ENCODE measurements around the gene TRIM50. TPM values are rescaled to one million over a fixed set of nuclear protein-coding genes. Genes with fewer than 3 reads are reported as not detected.
A peak's percentile ranks its signal among the peaks of the same experiment; 100 is the strongest.
"Not testable (repeated sequence)": the region's sequence is repeated elsewhere in the genome, so short reads cannot be mapped to it uniquely, and the experiment has no call there.

The TRIM50 gene
- total RNA-seq, 1 donor: not detected

DNA sequence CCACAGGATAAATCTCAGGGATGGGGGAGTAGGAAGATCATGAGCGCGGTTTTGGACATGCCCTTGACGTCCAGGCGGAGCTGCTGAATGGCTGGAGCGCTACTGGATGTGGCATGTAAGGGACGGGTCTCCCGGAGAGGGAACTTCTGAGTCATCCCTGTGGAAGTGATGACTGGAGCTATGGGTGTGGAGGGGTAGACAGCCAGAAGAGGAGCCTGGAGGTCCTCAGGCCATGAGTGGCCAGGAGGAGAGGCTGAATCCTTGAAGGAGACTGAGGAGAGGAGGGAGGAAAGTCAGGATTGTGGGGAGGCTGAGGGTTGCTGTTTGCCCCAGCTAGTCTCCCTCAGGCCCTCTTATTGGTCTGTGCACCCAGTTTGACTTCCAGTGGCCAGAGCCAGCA is 16.5 kb downstream of the TRIM50 start:
- H3K9me3 ChIP-seq (ENCODE audit: low read depth, low read length); H3K4me3 ChIP-seq (ENCODE audit: low read length); H3K27me3 ChIP-seq (ENCODE audit: insufficient read depth, low read length): not testable (repeated sequence)
- peaks cover 25% of the 10 kb centered on the region for H3K4me1 ChIP-seq (ENCODE audit: insufficient read depth, low read length)

GRCh38 chr7:73308665-73309214 is 19.1 kb downstream of the TRIM50 start, which contains the start of gene NSUN5:
Gene NSUN5, minus strand, starts transcription at chr7:73308826. Its CDS starts 36 bp downstream, at chr7:73308790.
- Histone ChIP-seq H3K27me3 (ENCODE audit: insufficient read depth, low read length) (no peaks in the 10 kb centered on the region), H3K4me3 (ENCODE audit: low read length) (peak within 1 kb of the TSS; percentile 66), H3K9me3 (ENCODE audit: low read depth, low read length) (no peaks in the 10 kb centered on the region), H3K4me1 (ENCODE audit: insufficient read depth, low read length) (peaks cover 32% of the 10 kb centered on the region)

GRCh38 chr7:73308074-73308664 is 19.7 kb downstream of the TRIM50 start:
- no peaks in the 10 kb centered on the region for H3K9me3 ChIP-seq (ENCODE audit: low read depth, low read length)
- no peaks in the 10 kb centered on the region for H3K27me3 ChIP-seq (ENCODE audit: insufficient read depth, low read length)
- peaks cover 32% of the 10 kb centered on the region for H3K4me1 ChIP-seq (ENCODE audit: insufficient read depth, low read length)
- H3K4me3 ChIP-seq (ENCODE audit: low read length): peak overlapping the region; percentile 66

DNA sequence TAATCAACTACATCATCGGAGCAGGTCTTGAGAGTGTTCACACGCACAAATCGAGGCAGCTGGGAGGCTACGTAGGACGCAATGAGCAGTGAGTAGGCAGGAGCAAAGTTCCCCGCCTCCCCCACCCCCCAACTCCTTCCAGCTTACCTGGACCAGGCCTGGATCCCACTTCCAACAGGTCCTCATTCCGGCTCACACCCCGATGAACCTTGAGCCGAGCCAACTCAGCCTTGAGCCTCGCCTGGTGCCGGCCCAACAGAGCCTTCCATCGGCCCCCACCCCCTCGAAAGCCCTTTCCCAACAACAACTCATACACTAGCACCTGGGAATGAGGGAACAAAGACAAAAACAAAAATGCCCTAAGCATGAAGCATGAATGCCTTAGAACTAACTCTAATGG is 20.4 kb downstream of the TRIM50 start:
- no peak overlapping the region for H3K4me3 ChIP-seq (ENCODE audit: low read length)
- peaks cover 32% of the 10 kb centered on the region for H3K4me1 ChIP-seq (ENCODE audit: insufficient read depth, low read length)
- H3K9me3 ChIP-seq (ENCODE audit: low read depth, low read length): no peaks in the 10 kb centered on the region
- no peaks in the 10 kb centered on the region for H3K27me3 ChIP-seq (ENCODE audit: insufficient read depth, low read length)

- H3K27me3 ChIP-seq (ENCODE audit: insufficient read depth, low read length); H3K9me3 ChIP-seq (ENCODE audit: low read depth, low read length); H3K4me3 ChIP-seq (ENCODE audit: low read length): not testable (repeated sequence)
- H3K4me1 ChIP-seq (ENCODE audit: insufficient read depth, low read length): peaks cover 32% of the 10 kb centered on the region
These were observed 23.1 kb downstream of the TRIM50 start for GRCh38 chr7:73304612-73305387.

DNA sequence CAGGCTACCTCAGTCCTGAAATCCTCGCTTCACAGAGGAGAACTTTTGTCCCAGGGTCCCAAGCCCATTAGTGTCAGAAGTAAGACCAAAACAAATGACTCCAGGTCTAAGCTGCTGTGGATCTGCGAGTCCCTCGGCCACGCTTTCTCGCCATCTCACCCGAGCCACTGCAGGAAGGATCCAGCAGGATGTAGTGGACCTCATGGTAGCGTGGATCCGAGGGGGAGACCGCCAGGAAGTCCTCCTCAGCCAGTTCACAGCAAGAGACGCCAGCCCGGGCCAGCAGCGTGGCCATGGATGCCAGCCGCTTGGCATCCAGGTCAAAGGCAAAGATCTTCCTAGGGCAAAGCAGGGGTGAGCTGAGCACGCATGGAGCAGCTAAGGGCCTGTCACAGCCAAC is 23.8 kb downstream of the TRIM50 start:
- H3K4me3 ChIP-seq (ENCODE audit: low read length): no peak overlapping the region
- peaks cover 28% of the 10 kb centered on the region for H3K4me1 ChIP-seq (ENCODE audit: insufficient read depth, low read length)
- no peaks in the 10 kb centered on the region for H3K27me3 ChIP-seq (ENCODE audit: insufficient read depth, low read length)
- H3K9me3 ChIP-seq (ENCODE audit: low read depth, low read length): no peaks in the 10 kb centered on the region

- Histone ChIP-seq H3K27me3 (ENCODE audit: insufficient read depth, low read length) (no peaks in the 10 kb centered on the region), H3K4me1 (ENCODE audit: insufficient read depth, low read length) (peaks cover 26% of the 10 kb centered on the region), H3K9me3 (ENCODE audit: low read depth, low read length) (no peaks in the 10 kb centered on the region), H3K4me3 (ENCODE audit: low read length) (no peak overlapping the region)
These were observed 24.3 kb downstream of the TRIM50 start for GRCh38 chr7:73303546-73303945.

DNA sequence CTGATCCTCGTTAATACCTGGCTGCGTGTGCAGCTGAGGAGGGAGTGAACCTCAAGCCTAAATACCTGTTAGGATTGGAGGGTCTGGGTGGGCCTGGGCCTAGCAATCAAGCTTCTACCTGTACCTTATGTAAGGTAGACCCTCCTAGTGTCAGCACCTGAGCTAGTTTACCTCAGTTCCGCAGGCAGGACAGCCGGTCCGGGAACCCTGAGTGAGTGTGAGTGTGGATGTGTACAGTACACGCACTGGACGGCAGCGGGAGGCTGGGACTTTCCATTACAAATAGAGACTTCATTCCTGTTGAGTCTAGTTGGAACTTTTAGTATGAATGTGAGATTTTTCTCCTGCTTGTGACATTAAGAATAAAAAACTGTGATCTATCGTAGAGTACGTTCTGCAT is 25.0 kb downstream of the TRIM50 start:
- H3K27me3 ChIP-seq (ENCODE audit: insufficient read depth, low read length); H3K9me3 ChIP-seq (ENCODE audit: low read depth, low read length); H3K4me3 ChIP-seq (ENCODE audit: low read length): not testable (repeated sequence)
- H3K4me1 ChIP-seq (ENCODE audit: insufficient read depth, low read length): peaks cover 22% of the 10 kb centered on the region

GRCh38 chr7:73301108-73301507 is 26.8 kb downstream of the TRIM50 start:
- not testable (repeated sequence) for H3K9me3 ChIP-seq (ENCODE audit: low read depth, low read length); H3K4me1 ChIP-seq (ENCODE audit: insufficient read depth, low read length); H3K4me3 ChIP-seq (ENCODE audit: low read length); H3K27me3 ChIP-seq (ENCODE audit: insufficient read depth, low read length)

GRCh38 chr7:73299812-73300211 is 28.1 kb downstream of the TRIM50 start:
- not testable (repeated sequence) for H3K4me1 ChIP-seq (ENCODE audit: insufficient read depth, low read length); H3K4me3 ChIP-seq (ENCODE audit: low read length); H3K9me3 ChIP-seq (ENCODE audit: low read depth, low read length); H3K27me3 ChIP-seq (ENCODE audit: insufficient read depth, low read length)

DNA sequence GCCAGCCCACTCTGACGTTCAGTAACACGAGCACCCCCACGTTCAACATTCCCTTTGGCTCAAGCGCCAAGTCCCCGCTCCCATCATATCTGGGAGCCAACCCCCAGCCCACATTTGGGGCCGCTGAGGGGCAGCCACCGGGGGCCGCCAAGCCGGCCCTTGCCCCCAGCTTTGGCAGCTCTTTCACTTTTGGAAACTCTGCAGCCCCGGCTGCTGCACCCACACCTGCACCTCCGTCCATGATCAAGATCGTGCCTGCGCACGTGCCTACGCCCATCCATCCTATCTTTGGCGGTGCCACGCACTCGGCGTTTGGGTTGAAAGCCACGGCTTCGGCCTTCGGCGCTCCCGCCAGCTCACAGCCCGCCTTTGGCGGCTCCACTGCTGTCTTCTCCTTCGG is 30.2 kb downstream of the TRIM50 start:
- not testable (repeated sequence) for H3K4me3 ChIP-seq (ENCODE audit: low read length); H3K4me1 ChIP-seq (ENCODE audit: insufficient read depth, low read length); H3K27me3 ChIP-seq (ENCODE audit: insufficient read depth, low read length); H3K9me3 ChIP-seq (ENCODE audit: low read depth, low read length)

- H3K27me3 ChIP-seq (ENCODE audit: insufficient read depth, low read length); H3K4me1 ChIP-seq (ENCODE audit: insufficient read depth, low read length); H3K4me3 ChIP-seq (ENCODE audit: low read length); H3K9me3 ChIP-seq (ENCODE audit: low read depth, low read length): not testable (repeated sequence)
These were observed 30.6 kb downstream of the TRIM50 start for GRCh38 chr7:73297235-73297634.

GRCh38 chr7:73277210-73277609 is 50.7 kb downstream of the TRIM50 start:
- H3K4me1 ChIP-seq (ENCODE audit: insufficient read depth, low read length); H3K27me3 ChIP-seq (ENCODE audit: insufficient read depth, low read length); H3K4me3 ChIP-seq (ENCODE audit: low read length); H3K9me3 ChIP-seq (ENCODE audit: low read depth, low read length): not testable (repeated sequence)

GRCh38 chr7:73267813-73268212 is 60.1 kb downstream of the TRIM50 start:
- not testable (repeated sequence) for H3K9me3 ChIP-seq (ENCODE audit: low read depth, low read length); H3K27me3 ChIP-seq (ENCODE audit: insufficient read depth, low read length); H3K4me3 ChIP-seq (ENCODE audit: low read length); H3K4me1 ChIP-seq (ENCODE audit: insufficient read depth, low read length)

GRCh38 chr7:73266719-73267368 is 61.0 kb downstream of the TRIM50 start:
- H3K4me1 ChIP-seq (ENCODE audit: insufficient read depth, low read length); H3K4me3 ChIP-seq (ENCODE audit: low read length); H3K27me3 ChIP-seq (ENCODE audit: insufficient read depth, low read length); H3K9me3 ChIP-seq (ENCODE audit: low read depth, low read length): not testable (repeated sequence)
